NCI-H2196 treated with DMSO at 0.1 percent for 48 hours (cell line): ENCODE measurements around the gene NINL.
"Not testable (repeated sequence)": the region's sequence is repeated elsewhere in the genome, so short reads cannot be mapped to it uniquely, and the experiment has no call there.

Source experiments
- DNase-seq: peaks from one replicate; lab custom pipeline; 2025; ENCODE audit not compliant: unreplicated experiment; lab: John Stamatoyannopoulos, UW

Gene NINL

GRCh38 chr20:25503936-25504335, 81.4 kb downstream of the NINL start:
- no peak for DNase-seq

GRCh38 chr20:25503051-25503639, 82.2 kb downstream of the NINL start:
- DNase-seq, result not testable (repeated sequence)

DNA sequence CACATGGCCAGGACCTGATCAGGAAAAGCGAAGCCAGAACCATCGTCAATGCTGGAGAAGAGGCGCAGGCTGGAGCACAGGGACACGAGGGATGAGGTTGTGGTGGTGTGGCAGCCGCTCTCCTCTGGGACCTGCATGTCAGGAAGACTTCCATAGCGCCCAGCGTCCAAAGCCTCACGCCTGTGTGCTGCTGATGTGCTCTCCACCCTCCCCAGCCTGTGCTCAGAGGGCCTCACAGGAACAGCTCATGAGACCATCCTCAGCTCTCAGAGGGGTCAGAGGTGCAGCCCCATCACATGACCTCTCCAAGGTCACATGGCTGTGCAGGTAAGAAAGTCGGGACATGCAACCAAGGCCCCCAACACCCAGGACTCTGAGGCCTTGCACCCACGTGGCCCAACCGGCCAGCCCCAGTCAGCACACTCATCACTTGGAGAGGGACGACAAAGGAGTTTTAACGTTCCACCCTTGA, 84.4 kb downstream of the NINL start:
- DNase-seq, result no peak

- DNase-seq, result no peak
Observed at GRCh38 chr20:25499855-25500434, 85.4 kb downstream of the NINL start.

- no peak for DNase-seq
Observed at GRCh38 chr20:25499031-25499430, 86.3 kb downstream of the NINL start.

GRCh38 chr20:25498280-25498606, 87.1 kb downstream of the NINL start:
- DNase-seq, result no peak

DNA sequence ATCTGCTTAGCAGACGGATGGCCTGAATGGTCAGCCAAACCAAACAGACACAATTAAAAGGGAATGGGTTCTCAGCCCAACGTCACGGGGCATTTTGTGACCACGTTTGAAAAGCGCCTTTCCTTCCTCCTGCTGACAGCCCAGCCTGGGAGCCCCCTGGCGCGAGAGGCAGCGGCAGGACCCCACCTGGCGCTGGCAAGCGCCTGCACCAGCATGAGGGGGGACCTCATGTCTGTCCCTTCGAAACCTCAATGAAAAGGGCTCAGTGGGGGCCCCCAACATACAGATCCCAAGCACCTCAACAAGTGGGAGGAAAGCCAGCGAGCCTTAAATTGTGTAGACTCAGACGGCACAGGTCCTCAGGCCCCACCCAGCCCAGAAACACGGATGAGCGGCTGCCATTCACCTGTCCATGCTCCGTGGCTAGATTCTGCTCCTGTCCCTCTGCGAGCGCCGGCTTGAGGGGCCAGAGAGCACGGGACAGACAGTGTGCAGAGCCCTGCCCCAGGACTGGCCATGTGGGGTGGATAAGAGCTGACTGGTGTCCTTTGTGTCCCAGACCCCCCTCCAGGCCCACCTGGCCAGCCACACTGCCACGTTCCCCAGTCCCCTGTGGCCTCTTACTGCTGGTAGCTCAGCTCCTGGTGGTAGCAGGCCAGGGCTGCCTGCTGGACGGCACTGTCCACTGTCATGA, 87.6 kb downstream of the NINL start:
- DNase-seq, result no peak

- no peak for DNase-seq
Observed at GRCh38 chr20:25496968-25497401, 88.3 kb downstream of the NINL start.

DNA sequence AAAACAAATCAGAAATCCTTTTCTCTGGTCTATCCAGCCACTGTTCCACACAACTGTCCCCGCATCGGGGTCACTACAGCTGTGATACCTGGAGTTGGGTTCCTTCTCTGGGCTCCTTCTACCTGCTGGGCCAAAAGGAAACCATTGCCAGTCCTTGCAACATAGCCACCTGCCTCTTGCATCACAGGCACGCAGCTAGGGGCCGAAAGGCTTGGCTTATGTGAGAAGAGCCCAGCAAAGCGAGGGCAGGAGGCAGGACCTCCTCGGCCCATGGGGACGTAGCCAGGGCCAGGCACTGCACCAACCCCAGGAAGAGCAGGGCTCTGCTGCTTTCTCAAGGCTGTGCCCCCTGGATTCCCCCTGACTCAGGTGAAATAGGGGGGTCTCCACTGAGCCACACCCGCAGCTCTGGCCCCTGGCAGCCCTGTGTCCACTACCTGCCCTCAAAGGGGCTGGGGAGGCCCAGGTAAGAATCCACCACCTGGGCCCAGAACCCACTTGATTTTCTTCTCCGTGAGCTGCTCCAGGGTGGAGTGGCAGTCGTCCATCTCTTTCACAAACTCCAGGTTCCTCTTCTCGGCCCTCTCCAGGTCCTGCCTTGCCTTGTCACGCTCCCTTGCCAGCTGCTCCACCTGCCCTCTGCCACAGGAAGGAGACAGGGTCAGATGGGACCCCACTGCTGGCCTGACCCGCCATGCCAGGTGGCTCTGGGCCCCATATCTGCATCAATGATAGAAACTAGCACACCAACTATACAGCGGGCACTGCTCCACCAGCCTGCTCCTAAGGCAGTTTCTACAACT, 89.0 kb downstream of the NINL start:
- no peak for DNase-seq

DNA sequence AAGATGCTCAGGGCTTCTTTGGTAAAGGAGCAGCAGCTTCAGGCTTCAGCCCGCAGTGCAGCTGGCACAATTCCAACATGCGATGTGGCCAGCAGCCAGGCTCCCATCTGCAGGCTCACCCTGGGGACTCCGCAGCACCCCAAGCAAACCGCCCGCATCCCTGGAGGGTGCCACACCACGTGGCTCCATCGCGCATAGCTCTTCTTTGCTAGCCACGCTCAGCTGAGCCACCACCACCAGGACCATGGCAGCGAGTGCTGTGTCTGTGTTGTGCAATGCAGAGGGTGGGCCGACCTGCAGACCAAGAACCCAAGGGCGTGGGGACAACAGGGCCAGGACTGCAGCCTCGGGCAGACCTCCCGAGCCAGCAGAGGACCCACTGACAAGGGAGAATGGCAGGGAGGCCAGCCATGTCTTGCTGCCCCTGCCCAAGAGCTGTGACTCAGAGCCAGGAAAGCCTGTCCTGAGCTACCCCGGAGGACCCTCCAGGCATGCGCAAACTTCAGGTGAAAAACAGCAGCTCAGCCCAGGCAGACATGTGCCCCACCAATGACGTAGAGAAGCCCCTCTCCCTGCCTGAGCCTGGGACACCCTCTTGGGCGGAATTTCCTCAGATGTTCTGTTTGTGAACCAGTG, 90.0 kb downstream of the NINL start:
- DNase-seq, result no peak

GRCh38 chr20:25494506-25495188, 90.7 kb downstream of the NINL start:
- no peak for DNase-seq

GRCh38 chr20:25493748-25494505, 91.4 kb downstream of the NINL start:
- DNase-seq, result no peak

- DNase-seq, result no peak
Observed at GRCh38 chr20:25493137-25493536, 92.2 kb downstream of the NINL start.

DNA sequence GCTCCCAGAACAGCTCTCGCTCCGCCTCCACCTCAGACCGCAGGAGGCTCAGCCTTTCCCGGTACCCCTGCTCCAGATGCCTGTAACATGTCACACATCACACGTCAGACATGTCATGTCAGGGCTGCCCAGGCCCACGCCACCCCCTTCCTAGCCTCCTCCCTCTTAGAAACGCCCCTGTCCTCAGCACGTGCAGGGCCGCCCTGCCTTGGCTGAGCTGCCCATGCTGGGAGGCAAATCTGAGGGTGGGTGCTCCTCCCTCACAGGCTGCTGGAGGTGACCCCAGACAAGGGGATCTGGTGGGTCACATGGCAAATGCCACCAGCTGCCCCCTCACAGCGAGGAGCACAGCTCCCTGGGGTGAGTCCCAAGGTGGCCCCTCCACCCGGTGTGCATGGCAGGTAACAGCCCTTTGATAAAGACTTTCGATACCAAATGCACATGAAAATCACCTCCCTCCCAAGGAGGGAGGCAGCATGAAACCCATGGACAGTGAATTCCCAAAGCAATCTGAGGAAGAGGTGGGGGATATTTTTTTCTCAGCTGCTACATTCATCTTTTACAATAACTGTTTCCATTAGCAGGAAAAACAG, 93.8 kb downstream of the NINL start:
- DNase-seq, result no peak

- no peak for DNase-seq
Observed at GRCh38 chr20:25490656-25491445, 94.5 kb downstream of the NINL start.

DNA sequence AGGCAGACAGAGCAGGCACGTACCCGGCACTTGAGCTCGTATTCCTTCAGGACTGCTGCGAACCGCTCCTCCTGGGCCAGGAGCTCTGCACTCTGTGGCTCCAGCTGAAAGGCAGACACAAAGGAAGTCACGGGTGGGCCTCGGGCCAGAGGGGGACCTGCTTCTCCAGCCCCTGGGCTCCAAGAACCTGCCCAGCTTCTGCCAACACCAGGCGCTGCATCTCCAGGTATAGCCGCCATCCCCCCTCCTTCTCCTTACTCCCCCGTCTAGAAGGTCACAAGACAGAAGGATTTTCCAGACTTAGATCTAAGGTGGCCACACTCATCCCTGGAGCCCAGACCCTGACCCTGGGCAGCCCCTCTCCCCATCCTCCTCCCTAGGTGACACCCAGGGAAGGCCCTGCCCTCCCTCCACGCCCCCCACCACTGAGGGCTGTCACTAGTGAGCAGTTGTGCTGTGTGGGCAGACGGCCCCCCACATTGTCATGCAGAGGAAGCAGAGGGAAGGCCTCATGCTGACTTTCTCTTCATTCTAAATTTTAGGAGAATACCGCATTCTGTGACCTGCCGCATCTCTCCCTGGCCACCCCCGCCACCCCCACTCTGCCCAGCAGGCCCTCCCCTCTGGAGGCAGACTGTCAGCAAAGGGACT, 96.0 kb downstream of the NINL start:
- DNase-seq, result no peak

DNA sequence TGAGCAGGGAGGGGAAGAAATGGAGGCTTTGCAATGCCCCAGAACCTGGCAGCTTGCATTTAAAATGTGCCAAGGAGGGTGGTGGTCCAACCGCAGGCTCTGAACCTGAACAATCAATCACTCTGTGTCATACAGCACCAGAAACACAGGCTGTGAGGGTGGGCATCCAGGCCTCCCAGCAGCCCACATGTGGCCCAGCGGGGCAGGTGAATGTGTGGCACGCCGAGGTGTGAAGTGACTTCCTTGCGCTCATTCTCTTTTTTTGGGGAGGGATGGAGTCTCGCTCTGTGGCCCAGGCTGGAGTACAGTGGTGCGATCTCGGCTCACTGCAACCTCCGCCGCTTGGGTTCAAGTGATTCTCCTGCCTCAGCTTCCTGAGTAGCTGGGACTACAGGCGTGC, 97.4 kb downstream of the NINL start:
- DNase-seq, result no peak

GRCh38 chr20:25487306-25487705, 98.0 kb downstream of the NINL start:
- no peak for DNase-seq
